Activated CD4-positive, alpha-beta T cell treated with anti-CD3 and anti-CD28 coated beads for 4 hours (primary cell): Measurements from ENCODE around the gene GAS2L3.
"Not testable (repeated sequence)": the region's sequence is repeated elsewhere in the genome, so short reads cannot be mapped to it uniquely, and the experiment has no call there.

ENCODE experiments used
- DNase-seq, 2 donors: peaks; one replicate each; pipeline ENCODE4 v3.0.0-alpha.2; 2020

The GAS2L3 gene

GRCh38 chr12:100576331-100577036 lies 3.0 kb downstream of the GAS2L3 start:
- no peak for DNase-seq

GRCh38 chr12:100578923-100579322 lies 5.4 kb downstream of the GAS2L3 start:
- DNase-seq = no peak

- no peak for DNase-seq
Measured at GRCh38 chr12:100579844-100580243, 6.4 kb downstream of the GAS2L3 start.

- no peak for DNase-seq
Measured at GRCh38 chr12:100584256-100584655, 10.8 kb downstream of the GAS2L3 start.

GRCh38 chr12:100591979-100592378 lies 18.5 kb downstream of the GAS2L3 start:
- no peak for DNase-seq

GRCh38 chr12:100593490-100593889 lies 20.0 kb downstream of the GAS2L3 start:
- DNase-seq = no peak

- DNase-seq = no peak
Measured at GRCh38 chr12:100601626-100602025, 28.1 kb downstream of the GAS2L3 start.

GRCh38 chr12:100602997-100603396 lies 29.5 kb downstream of the GAS2L3 start:
- DNase-seq = not testable (repeated sequence)

- DNase-seq = no peak
Measured at GRCh38 chr12:100608776-100609175, 35.3 kb downstream of the GAS2L3 start.

- no peak for DNase-seq
Measured at GRCh38 chr12:100610666-100611430, 37.4 kb downstream of the GAS2L3 start.

GRCh38 chr12:100612606-100613005 lies 39.1 kb downstream of the GAS2L3 start:
- no peak for DNase-seq

GRCh38 chr12:100624571-100624970 lies 51.1 kb downstream of the GAS2L3 start:
- no peak for DNase-seq

GRCh38 chr12:100632445-100632892 lies 59.0 kb downstream of the GAS2L3 start:
- no peak for DNase-seq

GRCh38 chr12:100633082-100633785 lies 59.8 kb downstream of the GAS2L3 start:
- not testable (repeated sequence) for DNase-seq

GRCh38 chr12:100643246-100643645 lies 69.8 kb downstream of the GAS2L3 start:
- no peak for DNase-seq

GRCh38 chr12:100646896-100647295 lies 73.4 kb downstream of the GAS2L3 start:
- DNase-seq = no peak

GRCh38 chr12:100651108-100651507 lies 77.6 kb downstream of the GAS2L3 start:
- no peak for DNase-seq

GRCh38 chr12:100651694-100652093 lies 78.2 kb downstream of the GAS2L3 start:
- no peak for DNase-seq

- DNase-seq = no peak
Measured at GRCh38 chr12:100652488-100652887, 79.0 kb downstream of the GAS2L3 start.

- DNase-seq = no peak
Measured at GRCh38 chr12:100656141-100656540, 82.7 kb downstream of the GAS2L3 start.

- DNase-seq = no peak
Measured at GRCh38 chr12:100656856-100657255, 83.4 kb downstream of the GAS2L3 start.

GRCh38 chr12:100661300-100661951 lies 87.9 kb downstream of the GAS2L3 start:
- no peak for DNase-seq

- no peak for DNase-seq
Measured at GRCh38 chr12:100666588-100666987, 93.1 kb downstream of the GAS2L3 start.
